SH-SY5Y (cell line): Measurements from ENCODE around the gene SVEP1.

Source experiments
- GATA2 ChIP-seq: IDR thresholded peaks from 2 replicates; pipeline ENCODE4 v1.6.1; 2011; ENCODE audit warnings: mild to moderate bottlenecking, low read depth, low read length
- GATA3 ChIP-seq: IDR thresholded peaks from 2 replicates; pipeline ENCODE4 v1.6.1; 2011; ENCODE audit warnings: low read depth, mild to moderate bottlenecking, low read length, moderate library complexity

DNA sequence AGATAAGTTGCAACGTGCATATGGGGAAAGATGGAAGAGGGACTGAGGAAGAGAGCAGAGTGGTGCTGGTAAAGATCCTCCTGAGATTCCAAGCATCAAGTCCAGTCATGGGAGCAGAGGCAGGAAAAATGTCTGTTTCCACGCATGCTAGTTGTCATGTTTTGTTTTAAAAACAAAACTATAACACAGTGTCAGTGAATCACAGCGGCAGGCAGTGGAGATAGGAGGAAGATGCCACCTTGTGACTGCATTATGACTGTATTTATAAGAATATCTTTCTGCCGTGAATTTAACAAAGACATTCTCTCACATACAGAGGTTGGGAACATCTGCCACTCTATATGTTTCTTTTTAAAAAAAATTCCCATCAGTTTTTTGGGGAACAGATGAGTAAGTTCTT, 3.7 kb upstream of the SVEP1 start:
- TF ChIP-seq GATA2 (no peak), GATA3 (no peak)
